Epithelial cell of esophagus (primary cell): ENCODE data around the gene SQSTM1.
A peak's percentile ranks its signal among the peaks of the same experiment; 100 is the strongest.

Experiments
- DNase-seq: peaks from one replicate; pipeline ENCODE4 v3.0.0; 2010; ENCODE audit warnings: low read depth
- H3K4me3 ChIP-seq: 2 replicates; pipeline ENCODE4 v1.5.1; 2011; ENCODE audit warnings: mild to moderate bottlenecking, low read length, control low read depth
- TF ChIP-seq, protein P1 (sequence below): IDR thresholded peaks from 2 replicates; pipeline ENCODE4 v1.5.1; 2011; ENCODE audit warnings: low read depth, mild to moderate bottlenecking, low read length, control low read depth, inconsistent platforms; ENCODE audit not compliant: insufficient read depth; ENCODE audit errors: missing control alignments

The SQSTM1 gene

DNA sequence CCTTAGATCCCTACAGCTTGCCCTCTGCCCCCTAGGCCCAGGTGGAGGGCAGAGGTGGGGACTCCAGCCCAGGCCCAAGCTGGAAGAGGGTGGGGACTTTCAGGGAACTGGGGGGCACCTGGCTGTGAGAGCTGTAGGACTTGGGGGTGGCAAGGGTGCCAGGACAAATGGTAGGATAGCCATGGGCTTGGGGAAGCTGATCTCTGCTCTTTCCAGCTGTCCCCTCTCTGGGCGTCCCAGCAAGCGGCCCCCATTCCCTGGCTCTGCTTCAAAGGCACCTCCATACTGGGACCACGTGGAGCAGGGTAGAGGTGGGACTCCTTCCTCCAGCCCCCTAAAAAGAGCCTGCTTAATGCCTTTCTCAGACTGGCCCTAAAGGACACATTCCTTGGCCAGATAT, 26.5 kb upstream of the SQSTM1 start:
- no peak overlapping the region for H3K4me3 ChIP-seq
- no peak for DNase-seq
- TF ChIP-seq, protein P1, sequence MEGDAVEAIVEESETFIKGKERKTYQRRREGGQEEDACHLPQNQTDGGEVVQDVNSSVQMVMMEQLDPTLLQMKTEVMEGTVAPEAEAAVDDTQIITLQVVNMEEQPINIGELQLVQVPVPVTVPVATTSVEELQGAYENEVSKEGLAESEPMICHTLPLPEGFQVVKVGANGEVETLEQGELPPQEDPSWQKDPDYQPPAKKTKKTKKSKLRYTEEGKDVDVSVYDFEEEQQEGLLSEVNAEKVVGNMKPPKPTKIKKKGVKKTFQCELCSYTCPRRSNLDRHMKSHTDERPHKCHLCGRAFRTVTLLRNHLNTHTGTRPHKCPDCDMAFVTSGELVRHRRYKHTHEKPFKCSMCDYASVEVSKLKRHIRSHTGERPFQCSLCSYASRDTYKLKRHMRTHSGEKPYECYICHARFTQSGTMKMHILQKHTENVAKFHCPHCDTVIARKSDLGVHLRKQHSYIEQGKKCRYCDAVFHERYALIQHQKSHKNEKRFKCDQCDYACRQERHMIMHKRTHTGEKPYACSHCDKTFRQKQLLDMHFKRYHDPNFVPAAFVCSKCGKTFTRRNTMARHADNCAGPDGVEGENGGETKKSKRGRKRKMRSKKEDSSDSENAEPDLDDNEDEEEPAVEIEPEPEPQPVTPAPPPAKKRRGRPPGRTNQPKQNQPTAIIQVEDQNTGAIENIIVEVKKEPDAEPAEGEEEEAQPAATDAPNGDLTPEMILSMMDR: no peak

DNA sequence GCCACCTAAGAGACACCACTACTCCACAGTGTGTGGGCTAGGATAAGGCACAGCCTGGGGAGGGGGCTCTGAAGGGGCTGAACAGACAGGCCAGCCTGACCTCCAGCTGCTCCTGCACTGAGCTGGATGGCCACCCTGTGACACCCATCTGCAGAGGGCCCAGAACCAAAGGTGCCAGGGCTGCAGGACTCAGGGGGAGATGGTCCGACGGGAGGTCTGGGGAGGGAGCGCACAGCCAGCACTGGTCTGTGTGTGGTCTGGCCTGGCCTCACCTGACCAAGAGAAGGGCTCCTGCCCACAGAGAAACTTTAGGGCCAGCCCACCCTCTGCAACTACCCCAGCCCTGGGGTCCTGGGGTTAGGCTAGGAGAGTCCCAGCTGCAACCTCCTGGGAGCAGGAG, 26.1 kb upstream of the SQSTM1 start:
- DNase-seq: no peak
- H3K4me3 ChIP-seq: no peak overlapping the region
- TF ChIP-seq, protein P1: no peak

DNA sequence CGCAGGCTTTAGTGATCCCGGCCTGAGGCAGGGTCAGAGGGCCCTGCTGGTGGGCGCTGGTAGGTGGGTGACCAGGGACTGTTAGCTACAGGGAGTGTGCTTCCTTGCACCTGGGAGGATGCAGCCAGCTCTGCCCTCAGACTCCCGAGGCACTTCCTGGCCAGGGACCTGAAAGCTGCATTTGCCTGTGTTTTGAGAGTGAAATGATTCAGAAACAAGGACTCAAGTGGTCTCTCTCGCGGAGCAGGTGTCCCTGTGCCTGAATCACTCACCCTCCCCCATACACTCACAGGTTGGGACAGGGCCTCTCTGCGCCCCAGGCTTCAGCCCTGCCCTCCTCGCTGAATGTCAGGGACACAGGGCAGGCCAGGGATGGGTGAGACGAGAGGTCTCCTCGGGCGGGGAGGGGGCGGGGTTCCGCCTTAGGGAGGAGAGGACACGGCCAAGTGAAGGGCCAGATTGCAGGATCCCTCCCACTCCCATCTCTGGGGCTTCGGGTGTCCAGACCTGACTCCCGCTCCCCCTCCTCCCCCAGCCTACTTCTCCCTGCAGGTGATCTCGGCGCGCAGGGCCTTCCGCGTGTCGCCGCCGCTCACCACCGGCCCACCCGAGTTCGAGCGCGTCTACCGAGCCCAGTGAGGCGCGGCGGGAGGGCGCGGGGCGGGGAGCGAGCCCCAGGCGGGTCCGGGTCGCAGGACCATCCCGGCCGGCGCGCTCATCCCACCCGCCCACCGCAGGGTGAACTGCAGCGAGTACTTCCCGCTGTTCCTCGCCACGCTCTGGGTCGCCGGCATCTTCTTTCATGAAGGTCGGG, 25.4 kb upstream of the SQSTM1 start:
- TF ChIP-seq, protein P1: no peak
- H3K4me3 ChIP-seq: peak overlapping the region; percentile 56
- DNase-seq: peak; percentile 62

DNA sequence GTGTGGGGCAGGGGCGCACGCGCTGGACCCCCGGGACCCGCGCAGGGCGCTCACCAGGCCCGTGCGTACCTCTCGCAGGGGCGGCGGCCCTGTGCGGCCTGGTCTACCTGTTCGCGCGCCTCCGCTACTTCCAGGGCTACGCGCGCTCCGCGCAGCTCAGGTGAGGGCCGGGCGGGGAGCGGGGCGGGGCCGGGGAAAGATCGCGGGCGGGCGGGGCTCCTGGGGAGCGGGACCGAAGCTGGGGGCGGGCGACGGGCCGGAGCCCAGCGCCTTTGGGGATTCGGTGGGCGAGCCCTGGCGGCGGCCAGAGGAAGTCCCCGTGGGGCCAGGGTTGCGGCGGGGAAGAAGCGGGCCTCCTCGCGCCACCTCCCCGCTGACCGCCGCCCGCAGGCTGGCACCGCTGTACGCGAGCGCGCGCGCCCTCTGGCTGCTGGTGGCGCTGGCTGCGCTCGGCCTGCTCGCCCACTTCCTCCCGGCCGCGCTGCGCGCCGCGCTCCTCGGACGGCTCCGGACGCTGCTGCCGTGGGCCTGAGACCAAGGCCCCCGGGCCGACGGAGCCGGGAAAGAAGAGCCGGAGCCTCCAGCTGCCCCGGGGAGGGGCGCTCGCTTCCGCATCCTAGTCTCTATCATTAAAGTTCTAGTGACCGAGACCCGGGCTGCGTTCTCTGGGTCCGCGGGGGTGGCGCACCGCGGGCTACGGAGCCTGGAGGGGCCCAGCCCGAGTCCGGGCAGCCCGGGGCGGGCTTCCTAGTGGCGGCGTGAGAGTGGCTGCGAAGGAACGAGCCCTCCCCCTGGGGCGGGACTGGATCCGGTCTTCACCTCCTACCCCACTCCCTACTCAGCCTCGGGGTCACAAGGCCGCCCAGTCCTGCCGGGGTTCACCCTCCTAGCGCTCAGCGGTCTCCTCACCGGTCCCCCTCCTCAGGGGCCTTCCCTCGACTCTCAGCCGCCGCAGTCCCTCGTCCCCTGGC, 24.6 kb upstream of the SQSTM1 start:
- peak; percentile 87 for DNase-seq
- TF ChIP-seq, protein P1: peak; percentile 26
- H3K4me3 ChIP-seq: peak overlapping the region; percentile 56

DNA sequence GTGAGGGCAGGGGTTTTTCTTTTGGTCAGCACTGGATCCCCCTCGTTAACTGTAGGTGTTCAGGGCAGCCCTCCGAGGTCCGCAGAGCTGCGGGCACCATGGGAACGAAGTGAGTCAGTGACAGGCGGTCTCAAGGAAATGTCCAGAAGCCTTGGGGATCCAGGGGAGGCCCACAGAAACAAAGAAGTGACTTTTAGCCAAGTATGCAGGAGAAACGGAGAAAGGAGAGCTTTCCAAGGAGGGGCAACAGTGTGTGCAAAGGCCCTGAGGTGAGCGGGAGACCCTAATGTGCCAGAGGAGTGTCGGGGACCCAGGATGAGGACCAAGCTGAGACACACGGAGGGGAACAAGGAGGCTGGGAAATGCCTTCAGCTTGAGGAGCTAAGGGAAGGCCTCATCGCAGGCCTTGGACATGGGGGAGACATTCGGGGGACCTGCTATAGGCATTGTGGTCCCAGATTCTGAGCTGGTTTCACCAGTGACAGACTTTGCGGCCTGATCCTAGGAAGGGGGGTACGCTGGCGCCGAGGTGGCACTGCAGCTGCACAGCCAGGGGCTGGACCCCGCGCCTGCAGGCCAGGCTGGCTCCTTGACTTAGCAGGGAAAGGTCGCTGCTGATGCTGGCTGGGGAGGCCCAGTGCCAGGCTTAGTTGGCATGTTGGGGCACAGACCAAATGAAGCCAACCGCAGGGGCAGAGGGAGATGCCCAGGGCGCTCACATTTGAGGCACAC, 23.7 kb upstream of the SQSTM1 start:
- H3K4me3 ChIP-seq: no peak overlapping the region
- no peak for DNase-seq
- TF ChIP-seq, protein P1: no peak

DNA sequence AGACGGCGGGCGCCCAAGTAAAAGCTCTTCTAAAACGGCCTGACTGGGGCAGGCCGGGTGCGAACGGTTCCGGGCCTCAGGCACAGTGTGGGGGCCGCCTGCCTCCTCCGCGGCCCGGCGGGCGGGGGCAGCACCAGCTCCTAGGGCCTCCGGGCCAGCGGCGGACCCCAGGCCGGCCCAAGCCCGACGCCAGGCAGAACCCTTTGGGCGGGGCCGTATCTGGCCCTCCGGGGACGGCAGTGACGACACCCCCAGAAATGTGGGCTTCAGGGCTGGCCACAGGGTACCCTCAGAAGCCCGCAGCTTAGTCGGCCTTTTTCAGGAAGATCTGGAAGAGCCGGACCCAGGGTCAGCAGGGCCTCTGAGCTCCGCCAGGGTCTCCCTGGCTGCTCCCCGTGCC, 23.0 kb upstream of the SQSTM1 start:
- TF ChIP-seq, protein P1: no peak
- DNase-seq: no peak
- H3K4me3 ChIP-seq: no peak overlapping the region
